ENCODE measurements around the gene FAM72A.

FAM72A gene

GRCh38 chr1:206167350-206168029, 35.1 kb downstream of the FAM72A start:
- DNase-seq, result peak; percentile 17

- DNase-seq, result no peak
Measured at GRCh38 chr1:206145771-206146290, 56.8 kb downstream of the FAM72A start.

- no peak for DNase-seq
Measured at GRCh38 chr1:206144605-206145004, 58.0 kb downstream of the FAM72A start.

- DNase-seq, result no peak
Measured at GRCh38 chr1:206143537-206144172, 59.0 kb downstream of the FAM72A start.

- DNase-seq, result no peak
Measured at GRCh38 chr1:206142770-206143169, 59.9 kb downstream of the FAM72A start.

- DNase-seq, result no peak
Measured at GRCh38 chr1:206142011-206142410, 60.6 kb downstream of the FAM72A start.

- DNase-seq, result no peak
Measured at GRCh38 chr1:206136241-206136640, 66.4 kb downstream of the FAM72A start.
